ENCODE results near the gene ABCA12.

ABCA12 gene

GRCh38 chr2:215082446-215082845 lies 56.0 kb downstream of the ABCA12 start:
- Mint-ChIP-seq H3K27me3 (peaks cover 8% of the 10 kb centered on the region), H3K4me1 (no peaks in the 10 kb centered on the region), H3K4me3 (no peak overlapping the region), H3K9me3 (no peaks in the 10 kb centered on the region), H3K27ac (no peak overlapping the region)
- DNase-seq (no peak), ATAC-seq (no peak)

- no peak for DNase-seq
- Mint-ChIP-seq H3K27ac (no peak overlapping the region), H3K4me1 (no peaks in the 10 kb centered on the region), H3K27me3 (peaks cover 8% of the 10 kb centered on the region), H3K9me3 (no peaks in the 10 kb centered on the region), H3K4me3 (no peak overlapping the region)
- ATAC-seq: no peak
Measured at GRCh38 chr2:215080545-215080944, 57.9 kb downstream of the ABCA12 start.

GRCh38 chr2:215071676-215072075 lies 66.8 kb downstream of the ABCA12 start:
- no peak for ATAC-seq
- no peak overlapping the region for H3K27ac Mint-ChIP-seq
- H3K4me1 Mint-ChIP-seq: no peaks in the 10 kb centered on the region
- DNase-seq: no peak
- H3K9me3 Mint-ChIP-seq: no peaks in the 10 kb centered on the region
- no peaks in the 10 kb centered on the region for H3K27me3 Mint-ChIP-seq
- H3K4me3 Mint-ChIP-seq: no peak overlapping the region

- DNase-seq: no peak
- no peak for ATAC-seq
- H3K27ac Mint-ChIP-seq: no peak overlapping the region
- no peaks in the 10 kb centered on the region for H3K27me3 Mint-ChIP-seq
- no peaks in the 10 kb centered on the region for H3K9me3 Mint-ChIP-seq
- H3K4me1 Mint-ChIP-seq: no peaks in the 10 kb centered on the region
- no peak overlapping the region for H3K4me3 Mint-ChIP-seq
Measured at GRCh38 chr2:215068399-215068798, 70.0 kb downstream of the ABCA12 start.

GRCh38 chr2:215066124-215066523 lies 72.3 kb downstream of the ABCA12 start:
- Mint-ChIP-seq H3K27me3 (no peaks in the 10 kb centered on the region), H3K27ac (no peak overlapping the region), H3K4me1 (no peaks in the 10 kb centered on the region), H3K4me3 (no peak overlapping the region), H3K9me3 (no peaks in the 10 kb centered on the region)
- DNase-seq: no peak
- ATAC-seq: no peak

- H3K27ac Mint-ChIP-seq: no peak overlapping the region
- H3K4me3 Mint-ChIP-seq: no peak overlapping the region
- DNase-seq: no peak
- no peaks in the 10 kb centered on the region for H3K27me3 Mint-ChIP-seq
- H3K4me1 Mint-ChIP-seq: no peaks in the 10 kb centered on the region
- H3K9me3 Mint-ChIP-seq: no peaks in the 10 kb centered on the region
- ATAC-seq: no peak
Measured at GRCh38 chr2:215063526-215063925, 74.9 kb downstream of the ABCA12 start.

GRCh38 chr2:215060861-215061536 lies 77.4 kb downstream of the ABCA12 start:
- DNase-seq (no peak), ATAC-seq (no peak)
- Mint-ChIP-seq H3K9me3 (no peaks in the 10 kb centered on the region), H3K27me3 (no peaks in the 10 kb centered on the region), H3K4me1 (no peaks in the 10 kb centered on the region), H3K4me3 (no peak overlapping the region), H3K27ac (no peak overlapping the region)

GRCh38 chr2:215059724-215060123 lies 78.7 kb downstream of the ABCA12 start:
- H3K27me3 Mint-ChIP-seq: no peaks in the 10 kb centered on the region
- H3K4me1 Mint-ChIP-seq: no peaks in the 10 kb centered on the region

GRCh38 chr2:215055891-215056290 lies 82.5 kb downstream of the ABCA12 start:
- H3K4me3 Mint-ChIP-seq: no peak overlapping the region
- H3K27ac Mint-ChIP-seq: no peak overlapping the region
- ATAC-seq: no peak
- H3K27me3 Mint-ChIP-seq: no peaks in the 10 kb centered on the region
- H3K4me1 Mint-ChIP-seq: no peaks in the 10 kb centered on the region
- no peak for DNase-seq
- no peaks in the 10 kb centered on the region for H3K9me3 Mint-ChIP-seq

More at GRCh38 chr2:215059724-215060123, 78.7 kb downstream of the ABCA12 start:
- Mint-ChIP-seq H3K4me3 (no peak overlapping the region), H3K27ac (no peak overlapping the region), H3K9me3 (no peaks in the 10 kb centered on the region)
- DNase-seq: no peak
- ATAC-seq: no peak

GRCh38 chr2:215052810-215053209 lies 85.6 kb downstream of the ABCA12 start:
- no peak for ATAC-seq
- H3K27ac Mint-ChIP-seq: no peak overlapping the region
- H3K4me1 Mint-ChIP-seq: no peaks in the 10 kb centered on the region
- H3K4me3 Mint-ChIP-seq: no peak overlapping the region
- DNase-seq: no peak
- H3K9me3 Mint-ChIP-seq: no peaks in the 10 kb centered on the region
- H3K27me3 Mint-ChIP-seq: no peaks in the 10 kb centered on the region

GRCh38 chr2:215052404-215052803 lies 86.0 kb downstream of the ABCA12 start:
- no peak for DNase-seq
- no peaks in the 10 kb centered on the region for H3K27me3 Mint-ChIP-seq
- peaks cover 1 to 3% of the 10 kb centered on the region in 2 donors for H3K9me3 Mint-ChIP-seq
- H3K4me1 Mint-ChIP-seq: no peaks in the 10 kb centered on the region
- no peak overlapping the region for H3K4me3 Mint-ChIP-seq
- no peak for ATAC-seq
- H3K27ac Mint-ChIP-seq: no peak overlapping the region

- Mint-ChIP-seq H3K27ac (peak overlapping the region in 1 of 2 donors; percentile 48), H3K27me3 (no peaks in the 10 kb centered on the region), H3K4me1 (no peaks in the 10 kb centered on the region), H3K4me3 (no peak overlapping the region), H3K9me3 (peaks cover 8 to 13% of the 10 kb centered on the region in 2 donors)
- no peak for ATAC-seq
- no peak for DNase-seq
Measured at GRCh38 chr2:215049341-215049740, 89.1 kb downstream of the ABCA12 start.

GRCh38 chr2:215038421-215038820 lies 100.0 kb downstream of the ABCA12 start:
- DNase-seq (no peak), ATAC-seq (no peak)
- no peaks in the 10 kb centered on the region for H3K27me3 Mint-ChIP-seq
- no peaks in the 10 kb centered on the region for H3K4me1 Mint-ChIP-seq
- H3K9me3 Mint-ChIP-seq: no peaks in the 10 kb centered on the region
- no peak overlapping the region for H3K27ac Mint-ChIP-seq
- H3K4me3 Mint-ChIP-seq: no peak overlapping the region

GRCh38 chr2:215036314-215036713 lies 102.1 kb downstream of the ABCA12 start:
- H3K27ac Mint-ChIP-seq: no peak overlapping the region
- H3K4me3 Mint-ChIP-seq: no peak overlapping the region
- no peaks in the 10 kb centered on the region for H3K27me3 Mint-ChIP-seq
- H3K9me3 Mint-ChIP-seq: no peaks in the 10 kb centered on the region
- ATAC-seq (no peak), DNase-seq (no peak)
- H3K4me1 Mint-ChIP-seq: no peaks in the 10 kb centered on the region

GRCh38 chr2:215034154-215034553 lies 104.3 kb downstream of the ABCA12 start:
- H3K27ac Mint-ChIP-seq: no peak overlapping the region
- H3K4me1 Mint-ChIP-seq: no peaks in the 10 kb centered on the region
- ATAC-seq: no peak
- no peak overlapping the region for H3K4me3 Mint-ChIP-seq
- no peak for DNase-seq
- no peaks in the 10 kb centered on the region for H3K27me3 Mint-ChIP-seq
- H3K9me3 Mint-ChIP-seq: no peaks in the 10 kb centered on the region

GRCh38 chr2:215032153-215032552 lies 106.3 kb downstream of the ABCA12 start:
- Mint-ChIP-seq H3K27me3 (no peaks in the 10 kb centered on the region), H3K27ac (no peak overlapping the region)

GRCh38 chr2:215031321-215031720 lies 107.1 kb downstream of the ABCA12 start:
- H3K27ac Mint-ChIP-seq: no peak overlapping the region
- no peaks in the 10 kb centered on the region for H3K9me3 Mint-ChIP-seq
- no peaks in the 10 kb centered on the region for H3K27me3 Mint-ChIP-seq
- DNase-seq: no peak
- H3K4me1 Mint-ChIP-seq: no peaks in the 10 kb centered on the region
- H3K4me3 Mint-ChIP-seq: no peak overlapping the region
- ATAC-seq: no peak

More at GRCh38 chr2:215032153-215032552, 106.3 kb downstream of the ABCA12 start:
- Mint-ChIP-seq H3K4me3 (no peak overlapping the region), H3K9me3 (no peaks in the 10 kb centered on the region), H3K4me1 (no peaks in the 10 kb centered on the region)
- DNase-seq (no peak), ATAC-seq (no peak)
